GM19099 (cell line): ENCODE measurements around the gene DGCR2.

ENCODE experiments used
- POLR2A ChIP-seq: IDR thresholded peaks from 3 replicates; pipeline ENCODE4 v1.6.1; 2011; ENCODE audit warnings: low read depth; ENCODE audit not compliant: insufficient read length; ENCODE audit errors: extremely low read depth

Gene DGCR2

GRCh38 chr22:19149047-19149883 lies 27.1 kb upstream of the DGCR2 start:
- TF ChIP-seq POLR2A, result no peak

DNA sequence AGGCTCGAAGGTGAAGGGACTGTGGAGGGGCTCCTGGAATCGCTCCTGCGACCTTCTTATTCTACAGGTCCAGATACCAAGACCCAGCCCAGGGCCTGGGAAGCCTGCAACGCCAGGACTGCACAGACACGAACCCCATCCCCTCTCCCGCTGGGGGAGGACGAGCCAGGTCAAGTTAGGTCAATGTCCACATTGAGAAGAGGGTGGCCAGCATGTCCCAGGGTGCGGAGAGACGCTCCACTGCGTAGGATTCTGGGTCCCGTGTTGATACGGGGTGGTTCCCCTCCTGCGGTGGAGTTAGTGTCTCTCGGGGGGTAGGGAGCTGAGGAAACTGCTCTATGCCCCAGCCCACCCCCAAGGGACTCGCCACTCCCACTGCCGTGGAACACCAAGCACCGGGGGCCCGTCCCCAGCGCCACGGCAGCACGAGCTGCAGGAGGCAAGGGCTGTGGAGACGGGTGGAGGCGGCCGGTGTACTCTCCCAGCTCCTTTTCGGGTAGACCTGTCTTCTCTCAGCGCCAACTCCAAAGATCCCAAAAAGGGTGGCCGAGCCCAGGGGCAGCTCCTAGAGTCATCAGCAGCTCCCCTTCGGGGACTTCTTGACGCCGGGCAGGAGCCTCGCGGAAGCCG lies 26.3 kb upstream of the DGCR2 start:
- no peak for TF ChIP-seq POLR2A

DNA sequence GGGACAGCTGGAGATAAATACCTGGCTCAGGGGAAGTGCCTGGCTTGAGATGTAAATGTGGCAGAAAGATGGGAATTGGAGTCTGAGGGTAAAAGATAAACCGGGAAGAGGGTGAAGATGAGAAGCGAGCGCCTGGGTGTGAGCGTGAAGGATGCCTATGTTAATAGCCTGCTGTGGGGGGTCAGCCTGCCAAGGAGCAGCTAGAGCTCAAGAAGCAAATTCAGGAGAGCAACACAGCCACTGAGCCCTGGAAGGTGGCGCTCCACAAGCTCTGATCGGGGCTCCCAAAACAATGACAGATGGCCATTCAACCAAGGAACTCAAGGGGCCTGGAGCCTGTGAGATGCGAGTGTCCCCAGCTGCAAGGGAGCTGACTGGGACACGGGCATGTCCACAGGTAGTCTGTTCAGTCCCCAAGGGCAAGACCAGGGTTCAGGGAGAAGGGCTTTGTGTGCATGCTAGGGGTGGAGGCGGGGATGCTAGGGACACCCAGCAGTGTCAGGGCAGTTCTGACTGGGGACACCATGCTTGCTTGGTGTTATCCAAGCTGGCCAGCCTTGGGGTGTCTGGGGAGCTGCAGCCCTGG lies 25.1 kb upstream of the DGCR2 start:
- TF ChIP-seq POLR2A, result no peak

- no peak for TF ChIP-seq POLR2A
Measured at GRCh38 chr22:19146215-19146968, 24.2 kb upstream of the DGCR2 start.

GRCh38 chr22:19143967-19144400 lies 21.8 kb upstream of the DGCR2 start:
- TF ChIP-seq POLR2A, result no peak

DNA sequence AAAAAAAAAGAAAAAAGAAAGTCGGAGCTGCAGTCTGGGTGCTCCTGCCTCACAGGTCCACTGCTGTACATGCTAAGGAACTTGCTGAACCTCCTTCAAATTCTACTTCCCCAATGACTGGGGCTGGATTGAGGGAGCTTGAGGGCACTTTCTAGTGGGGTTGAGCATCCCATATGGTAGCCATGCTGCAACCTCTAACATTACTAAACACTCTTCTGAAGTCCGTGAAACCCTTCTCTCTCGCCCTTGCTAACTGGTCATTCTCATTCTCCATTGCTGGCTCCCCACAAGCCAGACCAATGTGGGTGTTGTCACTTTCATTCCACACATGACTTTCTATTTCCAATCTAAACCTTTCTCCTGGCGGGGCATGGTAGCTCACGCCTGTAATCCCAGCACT lies 21.0 kb upstream of the DGCR2 start:
- no peak for TF ChIP-seq POLR2A

DNA sequence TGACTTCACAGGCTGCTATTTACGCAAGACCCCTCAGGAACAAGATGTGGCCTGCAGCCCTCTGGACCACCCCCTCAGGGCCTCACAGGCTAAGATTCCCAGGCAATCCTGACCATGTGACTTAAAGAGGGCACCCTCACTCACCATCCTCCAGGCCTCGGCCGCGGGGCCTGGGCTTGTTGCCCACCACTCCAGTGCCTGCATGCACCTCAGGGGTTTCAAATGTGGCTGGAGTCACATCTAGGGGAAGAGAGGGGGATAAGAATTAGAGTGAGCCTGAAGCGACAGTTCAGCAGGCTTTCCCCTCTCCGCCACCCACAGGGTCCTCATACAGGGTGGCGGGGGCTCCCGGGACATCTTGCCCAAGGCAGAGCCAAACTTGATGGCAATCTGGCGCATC lies 20.2 kb upstream of the DGCR2 start:
- no peak for TF ChIP-seq POLR2A

DNA sequence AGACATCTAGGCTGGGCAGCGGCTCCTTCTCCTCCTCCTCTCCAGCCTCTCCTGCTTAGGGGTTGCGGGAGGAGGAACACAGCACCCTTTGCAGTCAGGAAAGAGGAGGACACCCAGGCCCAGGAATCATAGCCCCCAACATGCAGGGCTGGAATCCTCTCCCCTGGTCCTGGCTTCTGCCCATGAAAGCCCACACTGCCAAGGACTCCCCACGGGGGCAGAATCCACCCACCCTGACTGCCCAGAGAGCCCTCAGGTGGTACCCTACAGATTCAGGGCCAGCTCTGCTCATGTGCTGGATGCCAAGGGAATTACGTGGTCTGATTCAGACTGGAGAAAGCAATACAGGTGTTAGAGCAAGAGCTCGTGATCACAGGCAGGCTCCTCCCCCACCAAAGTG lies 17.8 kb upstream of the DGCR2 start:
- no peak for TF ChIP-seq POLR2A

GRCh38 chr22:19139001-19139356 lies 16.8 kb upstream of the DGCR2 start:
- TF ChIP-seq POLR2A, result no peak

DNA sequence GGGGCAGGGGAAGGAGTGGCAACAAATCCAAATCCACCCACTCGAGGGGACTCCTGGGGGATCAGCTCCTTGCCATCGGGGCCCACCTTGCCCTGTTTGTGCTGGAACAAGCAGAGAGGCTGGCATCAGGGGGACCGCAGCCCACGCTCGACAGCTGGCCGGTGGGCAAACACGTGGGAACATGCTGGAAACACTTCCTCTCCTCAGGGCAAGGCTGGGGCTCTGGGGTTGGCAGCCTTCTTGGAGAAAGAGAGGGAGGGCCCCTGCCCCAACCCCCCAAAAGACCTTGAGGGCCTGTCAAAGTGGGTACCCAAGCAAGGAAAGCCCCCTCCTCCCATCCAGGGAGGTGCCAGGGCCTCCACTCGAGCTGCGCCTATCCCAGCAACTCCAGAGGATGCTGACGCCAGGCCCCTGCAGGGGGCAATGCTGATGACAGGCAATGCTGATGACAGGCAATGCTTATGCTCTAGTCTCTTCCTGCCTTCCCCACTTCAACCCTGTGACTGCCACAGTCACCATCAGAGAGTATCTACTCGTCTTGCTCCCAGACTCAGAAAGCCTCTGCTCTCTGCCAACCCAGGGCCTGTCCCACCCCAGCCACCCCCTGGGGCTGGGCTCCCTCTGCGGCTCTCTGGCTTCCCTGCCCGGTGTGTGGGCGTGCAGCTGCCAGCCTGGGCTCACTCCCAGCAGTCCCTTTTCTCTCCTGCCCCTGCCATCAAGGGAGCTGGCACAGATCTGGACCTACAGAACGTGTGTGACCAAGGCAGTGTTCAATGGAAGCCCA lies 16.2 kb upstream of the DGCR2 start:
- no peak for TF ChIP-seq POLR2A

- no peak for TF ChIP-seq POLR2A
Measured at GRCh38 chr22:19137384-19138216, 15.4 kb upstream of the DGCR2 start.

GRCh38 chr22:19136915-19137314 lies 14.7 kb upstream of the DGCR2 start:
- no peak for TF ChIP-seq POLR2A

DNA sequence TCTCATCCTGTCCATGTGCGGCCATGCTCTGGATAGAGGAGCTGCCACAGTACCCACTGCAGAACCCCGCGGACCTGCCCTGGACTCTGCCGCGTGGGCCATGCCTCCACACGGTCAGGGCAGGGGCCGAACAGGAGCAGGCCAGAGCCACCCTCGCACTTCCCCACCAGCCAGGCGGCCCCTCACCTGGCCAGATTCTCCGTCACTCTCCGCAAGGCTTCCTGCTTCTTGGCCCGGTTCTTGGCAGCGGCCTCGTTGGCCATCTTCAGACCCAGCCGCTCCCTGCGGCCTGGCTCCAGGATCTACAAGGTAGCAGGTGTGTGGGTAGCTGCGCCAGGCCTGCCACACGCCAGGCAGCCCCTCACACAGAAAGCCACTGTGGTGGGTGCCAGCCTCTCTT lies 12.7 kb upstream of the DGCR2 start:
- TF ChIP-seq POLR2A, result no peak
